H1 (cell line): ENCODE data around the gene COL27A1. TPM values are rescaled to one million over a fixed set of nuclear protein-coding genes. Genes with fewer than 3 reads are reported as not detected.

ENCODE experiments used
- CTCF ChIA-PET: fragments of 300-600 bp; sonication (Branson Sonifier 250); formaldehyde crosslinking; loops from one replicate; lab custom pipeline; 2021; ENCODE audit not compliant: partially characterized antibody; lab: Charles Lee
- POLR2A ChIA-PET: fragments of 300-600 bp; sonication (Branson Sonifier 250); formaldehyde crosslinking; loops from one replicate; lab custom pipeline; 2021; ENCODE audit warnings: inconsistent platforms; ENCODE audit not compliant: partially characterized antibody; lab: Charles Lee
- DNase-seq, 2 experiments: peaks; one replicate each; pipeline versions ENCODE4 v3.0.0 to v3.0.0-alpha.2; 2010 to 2022; ENCODE audit warnings: low spot score in 2 of 2, low read depth in 1 of 2, mixed read lengths in 1 of 2
- FAIRE-seq: peaks from 2 replicates; lab custom pipeline; 2011; peaks lifted over from hg19 to GRCh38; lab: Jason Lieb, UNC
- H2AFZ ChIP-seq: 2 replicates; pipeline ENCODE4 v1.8.1; 2012; ENCODE audit warnings: low read length, inconsistent platforms
- H2AK5ac ChIP-seq: 2 replicates; pipeline ENCODE4 v1.6.1; 2013; ENCODE audit warnings: low read depth, low read length
- H2BK120ac ChIP-seq: replicated peaks from 2 replicates; pipeline ENCODE3; 2013; ENCODE audit warnings: low read depth, low read length, inconsistent platforms
- H2BK12ac ChIP-seq: 2 replicates; pipeline ENCODE4 v1.6.1; 2013; ENCODE audit warnings: low read depth, low read length
- H2BK15ac ChIP-seq: 2 replicates; pipeline ENCODE4 v1.6.1; 2013; ENCODE audit warnings: low read length
- H2BK20ac ChIP-seq: 2 replicates; pipeline ENCODE4 v1.6.1; 2013; ENCODE audit warnings: low read length
- H2BK5ac ChIP-seq: 2 replicates; pipeline ENCODE4 v1.6.1; 2013; ENCODE audit warnings: low read depth, low read length
- H3K14ac ChIP-seq: 2 replicates; pipeline ENCODE4 v1.6.1; 2013; ENCODE audit warnings: inconsistent platforms; ENCODE audit not compliant: insufficient read length
- H3K18ac ChIP-seq: 2 replicates; pipeline ENCODE4 v1.6.1; 2013; ENCODE audit warnings: low read length; ENCODE audit errors: extremely low read depth
- H3K23ac ChIP-seq: 2 replicates; pipeline ENCODE4 v1.6.1; 2013; ENCODE audit warnings: inconsistent platforms; ENCODE audit not compliant: insufficient read length
- H3K23me2 ChIP-seq: 2 replicates; pipeline ENCODE4 v1.6.1; 2013; ENCODE audit warnings: low read depth, low read length
- H3K27ac ChIP-seq: 2 replicates; pipeline ENCODE4 v1.6.1; 2011; ENCODE audit warnings: low read depth, low read length, inconsistent platforms
- H3K27me3 ChIP-seq, 4 experiments: replicated peaks in 1 of 4; 1 replicate in 1 of 4; 2 replicates in 3 of 4; pipeline versions ENCODE4 v1.6.1 to v1.8.1; 2011 to 2013; ENCODE audit warnings: low read length in 3 of 4, mild to moderate bottlenecking in 3 of 4, inconsistent platforms in 2 of 4, mixed read lengths in 2 of 4, moderate library complexity in 1 of 4; ENCODE audit not compliant: control insufficient read depth in 3 of 4, insufficient read depth in 3 of 4; ENCODE audit errors: extremely low read depth in 1 of 4
- H3K36me3 ChIP-seq, 4 experiments: 2 replicates each; pipeline versions ENCODE4 v1.6.1 to v1.8.1; 2011 to 2013; ENCODE audit warnings: mild to moderate bottlenecking in 4 of 4, low read length in 3 of 4, moderate library complexity in 2 of 4, control low read depth in 1 of 4, inconsistent platforms in 1 of 4; ENCODE audit not compliant: insufficient read depth in 4 of 4, control insufficient read depth in 2 of 4
- H3K4ac ChIP-seq: replicated peaks from 2 replicates; pipeline ENCODE3; 2013; ENCODE audit warnings: low read length, low read depth, mixed read lengths, inconsistent platforms; ENCODE audit not compliant: insufficient read length
- H3K4me1 ChIP-seq, 4 experiments: replicated peaks in 1 of 4; 1 replicate in 1 of 4; 2 replicates in 3 of 4; pipeline versions ENCODE4 v1.6.1 to v1.8.1; 2011 to 2013; ENCODE audit warnings: low read length in 3 of 4, inconsistent platforms in 2 of 4, mixed read lengths in 1 of 4; ENCODE audit not compliant: insufficient read depth in 4 of 4, control insufficient read depth in 3 of 4
- H3K4me2 ChIP-seq, 2 experiments: 2 replicates each; pipeline versions ENCODE4 v1.6.1 to v1.8.1; 2011 to 2013; ENCODE audit warnings: low read depth in 2 of 2, low read length in 2 of 2, control low read depth in 1 of 2, inconsistent platforms in 1 of 2, mild to moderate bottlenecking in 1 of 2; ENCODE audit not compliant: insufficient read depth in 1 of 2
- H3K4me3 ChIP-seq, 4 experiments: fragments of 200-600, 300-600 bp in 1 of 4; sonication (generic), shearing (Covaris generic), sonication (Bioruptor Twin) in 1 of 4; 2 replicates each; pipeline versions ENCODE4 v1.5.1 to v1.8.1; 2011 to 2016; ENCODE audit warnings: low read length in 4 of 4, low read depth in 3 of 4, control low read depth in 2 of 4, inconsistent platforms in 2 of 4, mild to moderate bottlenecking in 2 of 4, mixed read lengths in 1 of 4, moderate library complexity in 1 of 4; ENCODE audit not compliant: insufficient read depth in 2 of 4; ENCODE audit errors: extremely low read depth in 1 of 4
- H3K56ac ChIP-seq: replicated peaks from 2 replicates; pipeline ENCODE3; 2013; ENCODE audit warnings: low read depth, mild to moderate bottlenecking, mixed read lengths, low read length, inconsistent platforms; ENCODE audit not compliant: insufficient read length
- H3K79me1 ChIP-seq: 2 replicates; pipeline ENCODE4 v1.6.1; 2013; ENCODE audit warnings: low read depth, low read length, control low read depth
- H3K79me2 ChIP-seq, 2 experiments: 2 replicates each; pipeline versions ENCODE4 v1.6.1 to v1.8.1; 2012 to 2013; ENCODE audit warnings: low read length in 2 of 2, mild to moderate bottlenecking in 2 of 2, inconsistent platforms in 1 of 2; ENCODE audit not compliant: insufficient read depth in 2 of 2, control insufficient read depth in 1 of 2
- H3K9ac ChIP-seq, 4 experiments: replicated peaks in 1 of 4; 1 replicate in 1 of 4; 2 replicates in 3 of 4; pipeline versions ENCODE4 v1.6.1 to v1.8.1; 2011 to 2013; ENCODE audit warnings: low read depth in 3 of 4, low read length in 3 of 4, control low read depth in 2 of 4, mild to moderate bottlenecking in 2 of 4, moderate library complexity in 2 of 4, inconsistent platforms in 1 of 4; ENCODE audit errors: extremely low read depth in 1 of 4
- H3K9me3 ChIP-seq, 2 experiments: 2 replicates each; pipeline versions ENCODE4 v1.6.1 to v1.8.1; 2012 to 2013; ENCODE audit warnings: mild to moderate bottlenecking in 2 of 2, moderate library complexity in 2 of 2, control low read depth in 1 of 2, inconsistent platforms in 1 of 2, low read depth in 1 of 2, low read length in 1 of 2, mixed read lengths in 1 of 2; ENCODE audit not compliant: insufficient read depth in 2 of 2
- H4K20me1 ChIP-seq, 2 experiments: replicated peaks in 1 of 2; 2 replicates each; pipeline versions ENCODE3 to v1.8.1; 2011 to 2013; ENCODE audit warnings: inconsistent platforms in 2 of 2, low read length in 2 of 2, mild to moderate bottlenecking in 1 of 2; ENCODE audit not compliant: insufficient read depth in 2 of 2, control insufficient read depth in 1 of 2
- H4K5ac ChIP-seq: 2 replicates; pipeline ENCODE4 v1.6.1; 2013; ENCODE audit warnings: low read length, low read depth, mixed read lengths, inconsistent platforms; ENCODE audit not compliant: insufficient read length
- H4K8ac ChIP-seq: 2 replicates; pipeline ENCODE4 v1.8.0; 2013; ENCODE audit warnings: mild to moderate bottlenecking, moderate library complexity, low read length, inconsistent platforms; ENCODE audit not compliant: insufficient read depth; ENCODE audit errors: extremely low read depth
- H4K91ac ChIP-seq: replicated peaks from 2 replicates; pipeline ENCODE3; 2013; ENCODE audit warnings: low read length, mixed read lengths, inconsistent platforms; ENCODE audit not compliant: insufficient read length
- CBX5 ChIP-seq: fragments of 300-800, 300-1000 bp; sonication (generic); IDR thresholded peaks from 2 replicates; pipeline ENCODE4 v1.7.1; 2016; ENCODE audit warnings: antibody characterized with exemption, low read length, low read depth
- CBX8 ChIP-seq: fragments of 300-800, 300-1000 bp; sonication (generic); IDR thresholded peaks from 2 replicates; pipeline ENCODE4 v1.7.1; 2016; ENCODE audit warnings: low read depth, low read length, borderline replicate concordance
- CHD1 ChIP-seq: IDR thresholded peaks from 2 replicates; pipeline ENCODE4 v1.6.1; 2012; ENCODE audit warnings: low read depth, low read length, improper control_type of control experiment
- CTCF ChIP-seq, 3 experiments: IDR thresholded peaks; 1 replicate in 2 of 3; 2 replicates in 1 of 3; pipeline versions ENCODE4 v1.5.1 to v1.6.1; 2011; ENCODE audit warnings: low read length in 3 of 3, mild to moderate bottlenecking in 3 of 3, inconsistent platforms in 2 of 3, low read depth in 1 of 3, moderate library complexity in 1 of 3; ENCODE audit not compliant: insufficient read depth in 1 of 3; ENCODE audit errors: control extremely low read depth in 1 of 3
- GTF2F1 ChIP-seq: IDR thresholded peaks from 2 replicates; pipeline ENCODE4 v1.6.1; 2012; ENCODE audit warnings: low read depth, low read length, improper control_type of control experiment, borderline replicate concordance
- HDAC2 ChIP-seq, 2 experiments: fragments of 300-600 bp in 1 of 2; sonication (generic) in 1 of 2; IDR thresholded peaks; 2 replicates each; pipeline ENCODE4 v1.6.1; 2011 to 2012; ENCODE audit warnings: low read depth in 2 of 2, low read length in 2 of 2, mild to moderate bottlenecking in 2 of 2, moderate library complexity in 2 of 2, borderline replicate concordance in 1 of 2, inconsistent platforms in 1 of 2
- JUND ChIP-seq: IDR thresholded peaks from 2 replicates; pipeline ENCODE4 v1.6.1; 2011; ENCODE audit warnings: mild to moderate bottlenecking, improper control_type of control experiment, low read length
- KDM5A ChIP-seq: fragments of 200-600 bp; IDR thresholded peaks from 2 replicates; pipeline ENCODE4 v1.7.1; 2012; ENCODE audit warnings: mild to moderate bottlenecking, low read length, inconsistent platforms, mixed read lengths
- NRF1 ChIP-seq: IDR thresholded peaks from 2 replicates; pipeline ENCODE4 v1.6.1; 2011; ENCODE audit warnings: mild to moderate bottlenecking, low read depth, low read length, improper control_type of control experiment
- SIX5 ChIP-seq: IDR thresholded peaks from 2 replicates; pipeline ENCODE4 v1.6.1; 2011; ENCODE audit warnings: mild to moderate bottlenecking, low read depth, low read length
- SP1 ChIP-seq: IDR thresholded peaks from 2 replicates; pipeline ENCODE4 v1.6.1; 2011; ENCODE audit warnings: low read depth, low read length
- TAF1 ChIP-seq: IDR thresholded peaks from 2 replicates; pipeline ENCODE4 v1.6.1; 2011; ENCODE audit warnings: mild to moderate bottlenecking, low read depth, low read length
- WGBS, 2 experiments: shearing (Covaris generic) in 1 of 2; methylation state at CpG; one replicate each; pipeline versions ENCODE4 v1.1.6 to v1.1.7; 2013 to 2015; ENCODE audit warnings: low lambda C conversion rate in 2 of 2, mixed read lengths in 2 of 2, inconsistent platforms in 1 of 2, low coverage in 1 of 2, missing lambda C conversion rate in 1 of 2; ENCODE audit not compliant: insufficient replicate concordance in 2 of 2, insufficient coverage in 1 of 2, insufficient read length in 1 of 2; ENCODE audit errors: extremely low coverage in 1 of 2, missing lambda C conversion rate in 1 of 2; 5-methylcytosine and 5-hydroxymethylcytosine counted together
- polyA plus RNA-seq, 7 experiments: library from polyadenylated mRNA; depleted of rRNA in 3 of 7; stranded (reverse) in 5 of 7; unstranded in 2 of 7; fragments of >200 nt in 5 of 7; fragments of 200-250 nt in 2 of 7; gene quantifications; 1 replicate in 5 of 7; 2 replicates in 1 of 7; 4 replicates in 1 of 7; pipeline versions ENCODE4 v1.2.1 to v1.2.3, GENCODE V29; 2011 to 2013; ENCODE audit warnings: missing spikeins in 2 of 7, mixed read lengths in 2 of 7
- total RNA-seq: library from RNA; stranded (reverse); fragmentation: NEBNext Ultra II Directional; extraction: Animal tissue kit (Norgen Biotek cat#: 25700); gene quantifications from 2 replicates; pipeline ENCODE4 v1.2.1, GENCODE V29; 2021

COL27A1 gene
- total and polyA plus RNA-seq, 2 of the 8 experiments (the other 6 are each of a cell fraction or from before 2014, with no cell fraction given) = 15.1 to 22.8 TPM

GRCh38 chr9:114212826-114213225, 57.5 kb downstream of the COL27A1 start:
- Histone ChIP-seq H4K20me1 (peaks cover 0 to 2% of the 10 kb centered on the region in 2 experiments), H3K23ac (no peak overlapping the region), H2AFZ (no peak overlapping the region), H4K8ac (no peak overlapping the region), H2BK120ac (no peak overlapping the region), H3K18ac (no peak overlapping the region), H2BK15ac (no peak overlapping the region), H3K4me1 (no peaks in the 10 kb centered on the region; a peak in 2 of 7 replicates), H2AK5ac (no peak overlapping the region), H3K79me2 (no peaks in the 10 kb centered on the region), H4K5ac (no peak overlapping the region), H3K36me3 (peaks cover 0 to 2% (median 0%) of the 10 kb centered on the region in 4 experiments; a peak in 4 of 8 replicates), H3K4ac (no peak overlapping the region), H3K4me2 (no peak overlapping the region), H2BK20ac (no peak overlapping the region), H3K4me3 (no peak overlapping the region), H3K79me1 (no peaks in the 10 kb centered on the region; the same call in 1 of the 2 replicates), H3K27ac (no peak overlapping the region), H4K91ac (no peak overlapping the region), H3K27me3 (no peaks in the 10 kb centered on the region), H3K9me3 (no peaks in the 10 kb centered on the region), H3K14ac (no peak overlapping the region), H3K56ac (no peak overlapping the region), H3K9ac (no peak overlapping the region), H2BK5ac (no peak overlapping the region), H3K23me2 (no peaks in the 10 kb centered on the region), H2BK12ac (no peak overlapping the region)
- FAIRE-seq (no peak), DNase-seq (no peak)
- 82% methylated on average over 5 of the region's 5 CpGs; no CpG with 5 or more reads in 1 of the 2 experiments for WGBS, 2 experiments
- ChIA-PET POLR2A (no interaction called here), CTCF (interaction anchor here (0.7 kb wide), 1 partner anchor 105 kb away, joined by 3 read pairs; no protein-coding TSS in a partner anchor)
- no peak for TF ChIP-seq GTF2F1
- TF ChIP-seq SIX5 = no peak
- no peak for TF ChIP-seq HDAC2 (IDR thresholded peaks at IDR 0.05; ENCODE audit: borderline replicate concordance in 1 of 2, low read depth in 2 of 2, low read length in 2 of 2)
- no peak for TF ChIP-seq TAF1
- no peak for TF ChIP-seq CTCF (IDR thresholded peaks at IDR 0.05; ENCODE audit: control extremely low read depth in 1 of 3, insufficient read depth in 1 of 3, low read depth in 1 of 3, low read length in 3 of 3)
- no peak for TF ChIP-seq JUND
- TF ChIP-seq CBX5 = no peak
- TF ChIP-seq CHD1 = no peak
- TF ChIP-seq KDM5A = no peak
- TF ChIP-seq NRF1 = no peak
- TF ChIP-seq SP1 = no peak
- no peak for TF ChIP-seq CBX8
